ENCODE measurements around the gene MUSK.
"Not testable (repeated sequence)": the region's sequence is repeated elsewhere in the genome, so short reads cannot be mapped to it uniquely, and the experiment has no call there.

Gene MUSK

GRCh38 chr9:110695846-110696245 lies 27.3 kb downstream of the MUSK start:
- DNase-seq (ENCODE audit: low read depth), result not testable (repeated sequence)

GRCh38 chr9:110700953-110701352 lies 32.4 kb downstream of the MUSK start:
- no peak for DNase-seq (ENCODE audit: low read depth)

GRCh38 chr9:110703669-110704068 lies 35.1 kb downstream of the MUSK start:
- DNase-seq (ENCODE audit: low read depth), result no peak

- DNase-seq (ENCODE audit: low read depth), result no peak
Observed at GRCh38 chr9:110707419-110707818, 38.8 kb downstream of the MUSK start.

GRCh38 chr9:110710420-110710819 lies 41.8 kb downstream of the MUSK start:
- no peak for DNase-seq (ENCODE audit: low read depth)

- no peak for DNase-seq (ENCODE audit: low read depth)
Observed at GRCh38 chr9:110712955-110713354, 44.4 kb downstream of the MUSK start.

GRCh38 chr9:110714314-110714713 lies 45.7 kb downstream of the MUSK start:
- no peak for DNase-seq (ENCODE audit: low read depth)

- DNase-seq (ENCODE audit: low read depth), result no peak
Observed at GRCh38 chr9:110728058-110728457, 59.5 kb downstream of the MUSK start.

- DNase-seq (ENCODE audit: low read depth), result no peak
Observed at GRCh38 chr9:110729641-110730040, 61.0 kb downstream of the MUSK start.

GRCh38 chr9:110731437-110732028 lies 62.9 kb downstream of the MUSK start:
- no peak for DNase-seq (ENCODE audit: low read depth)

- DNase-seq (ENCODE audit: low read depth), result no peak
Observed at GRCh38 chr9:110738982-110739381, 70.4 kb downstream of the MUSK start.

GRCh38 chr9:110742741-110743371 lies 74.3 kb downstream of the MUSK start:
- DNase-seq (ENCODE audit: low read depth), result no peak

- no peak for DNase-seq (ENCODE audit: low read depth)
Observed at GRCh38 chr9:110744715-110745384, 76.3 kb downstream of the MUSK start.

- no peak for DNase-seq (ENCODE audit: low read depth)
Observed at GRCh38 chr9:110745676-110746075, 77.1 kb downstream of the MUSK start.

GRCh38 chr9:110746211-110746930 lies 77.8 kb downstream of the MUSK start:
- DNase-seq (ENCODE audit: low read depth), result no peak

GRCh38 chr9:110748251-110748893 lies 79.8 kb downstream of the MUSK start:
- no peak for DNase-seq (ENCODE audit: low read depth)

- no peak for DNase-seq (ENCODE audit: low read depth)
Observed at GRCh38 chr9:110750272-110750671, 81.7 kb downstream of the MUSK start.

- no peak for DNase-seq (ENCODE audit: low read depth)
Observed at GRCh38 chr9:110751971-110752370, 83.4 kb downstream of the MUSK start.

GRCh38 chr9:110752766-110753165 lies 84.2 kb downstream of the MUSK start:
- DNase-seq (ENCODE audit: low read depth), result no peak

GRCh38 chr9:110753731-110754231 lies 85.2 kb downstream of the MUSK start:
- DNase-seq (ENCODE audit: low read depth), result no peak

- no peak for DNase-seq (ENCODE audit: low read depth)
Observed at GRCh38 chr9:110755179-110755578, 86.6 kb downstream of the MUSK start.

- no peak for DNase-seq (ENCODE audit: low read depth)
Observed at GRCh38 chr9:110758201-110758600, 89.6 kb downstream of the MUSK start.
